Gastroesophageal sphincter (tissue), 4 donors: Measurements from ENCODE around the gene MRPL58. TPM values are rescaled to one million over a fixed set of nuclear protein-coding genes. Genes with fewer than 3 reads are reported as not detected.

Experiments used
- ATAC-seq: fragments of 150-250 bp; one replicate; pipeline ENCODE4 v1.9.1; 2016; ENCODE audit warnings: mild to moderate bottlenecking, moderate library complexity
- H3K27ac ChIP-seq, 4 donors: fragments of 200-600 bp; sonication (generic) in 3 of 4; 1 replicate in 3 of 4; 2 replicates in 1 of 4; pipeline ENCODE4 v1.5.1; 2016 to 2019
- H3K27me3 ChIP-seq: fragments of 200-600 bp; sonication (generic); one replicate; pipeline ENCODE4 v1.5.1; 2019
- H3K36me3 ChIP-seq, 2 donors: fragments of 200-600 bp; sonication (generic); one replicate each; pipeline ENCODE4 v1.5.1; 2019; ENCODE audit warnings: control low read depth in 1 of 2
- H3K4me1 ChIP-seq, 3 donors: fragments of 200-600 bp; sonication (generic); 1 replicate in 2 of 3; 2 replicates in 1 of 3; pipeline ENCODE4 v1.5.1; 2016 to 2019; ENCODE audit warnings: control low read depth in 2 of 3
- H3K4me3 ChIP-seq, 2 donors: fragments of 200-600 bp; sonication (generic); one replicate each; pipeline ENCODE4 v1.5.1; 2019; ENCODE audit warnings: mild to moderate bottlenecking in 1 of 2, moderate library complexity in 1 of 2
- H3K9me3 ChIP-seq, 3 donors: fragments of 200-600 bp; sonication (generic); one replicate each; pipeline ENCODE4 v1.5.1; 2017 to 2019; ENCODE audit warnings: control low read depth in 2 of 3
- CTCF ChIP-seq, 4 experiments: fragments of 200-600 bp in 2 of 4; fragments of 450-650 bp in 2 of 4; sonication (generic) in 1 of 4; IDR thresholded peaks; one replicate each; pipeline ENCODE4 v1.5.1; 2017 to 2019; ENCODE audit warnings: antibody characterized with exemption in 4 of 4, mild to moderate bottlenecking in 2 of 4, moderate library complexity in 2 of 4
- EP300 ChIP-seq: sonication (generic); formaldehyde crosslinking; IDR thresholded peaks from one replicate; pipeline ENCODE4 v1.6.1; 2017; ENCODE audit warnings: antibody characterized with exemption, mild to moderate bottlenecking
- POLR2A ChIP-seq, 2 donors: fragments of 450-650 bp; IDR thresholded peaks; one replicate each; pipeline ENCODE4 v1.6.1; 2017; ENCODE audit warnings: antibody characterized with exemption in 2 of 2, mild to moderate bottlenecking in 2 of 2, moderate library complexity in 1 of 2
- POLR2AphosphoS5 ChIP-seq: sonication (generic); formaldehyde crosslinking; IDR thresholded peaks from one replicate; pipeline ENCODE4 v1.6.1; 2017; ENCODE audit warnings: antibody characterized with exemption
- WGBS, 2 donors: methylation state at CpG; one replicate each; pipeline ENCODE4 v1.1.5; 2018; ENCODE audit warnings: low coverage in 1 of 2; 5-methylcytosine and 5-hydroxymethylcytosine counted together
- small RNA-seq, 4 donors: library from RNA; depleted of rRNA; stranded (forward); fragments of <200 nt; gene quantifications; one replicate each; pipeline ENCODE3, GENCODE V24; 2016
- total RNA-seq, 4 donors: library from RNA; depleted of rRNA; stranded (reverse); fragments of >200 nt; gene quantifications; one replicate each; pipeline ENCODE4 v1.1.0, GENCODE V29; 2016

Gene MRPL58
- total RNA-seq, 4 donors from 2014 or later = 36.6 to 112 (median 50.5) TPM

- no peak overlapping the region for H3K27ac ChIP-seq
- no peaks in the 10 kb centered on the region for H3K9me3 ChIP-seq
- H3K4me1 ChIP-seq = no peaks in the 10 kb centered on the region
- 45 to 85% methylated on average over 3 to 4 of the region's 4 CpGs for WGBS, 2 donors
- ATAC-seq = no peak
- no peak overlapping the region for H3K4me3 ChIP-seq
- no peaks in the 10 kb centered on the region for H3K27me3 ChIP-seq
- no peak for TF ChIP-seq CTCF (IDR thresholded peaks at IDR 0.05)
- no peak for TF ChIP-seq POLR2AphosphoS5
- TF ChIP-seq POLR2A (IDR thresholded peaks at IDR 0.05) = no peak
- TF ChIP-seq EP300 = no peak
- H3K36me3 ChIP-seq = peaks cover 0 to 29% of the 10 kb centered on the region in 2 donors
These were observed 55.4 kb downstream of the MRPL58 start for GRCh38 chr17:75067856-75068255.

- no peaks in the 10 kb centered on the region for H3K27me3 ChIP-seq
- no peak for TF ChIP-seq POLR2AphosphoS5
- TF ChIP-seq POLR2A (IDR thresholded peaks at IDR 0.05) = no peak
- no peak for TF ChIP-seq EP300
- no peak for TF ChIP-seq CTCF (IDR thresholded peaks at IDR 0.05)
- H3K9me3 ChIP-seq = no peaks in the 10 kb centered on the region
- no peak for ATAC-seq
- H3K4me1 ChIP-seq = no peaks in the 10 kb centered on the region
- H3K4me3 ChIP-seq = no peak overlapping the region
- no peak overlapping the region for H3K27ac ChIP-seq
- H3K36me3 ChIP-seq = peaks cover 0 to 21% of the 10 kb centered on the region in 2 donors
- WGBS, 2 donors = 59 to 75% methylated on average over 3 to 6 of the region's 8 CpGs
These were observed 56.3 kb downstream of the MRPL58 start for GRCh38 chr17:75068750-75069149.

DNA sequence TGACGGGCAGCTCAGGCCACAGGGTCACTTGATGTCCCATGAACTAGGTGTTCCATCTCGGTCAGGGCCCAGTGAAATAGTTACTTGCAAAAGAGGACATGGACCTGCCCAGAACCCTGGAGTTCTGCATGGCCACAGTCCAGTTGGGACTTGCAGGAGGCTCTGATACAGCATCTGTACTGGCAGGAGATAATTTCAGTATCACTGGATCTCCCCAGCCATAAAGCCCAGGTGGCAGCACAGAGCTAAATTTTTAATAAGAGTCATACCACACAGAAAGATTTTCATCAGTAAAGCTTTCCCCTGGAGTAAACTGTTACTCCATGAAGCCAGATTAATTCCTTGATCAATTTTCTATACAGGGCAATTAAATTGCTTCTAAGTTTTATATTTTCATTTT lies 57.3 kb downstream of the MRPL58 start:
- H3K27ac ChIP-seq = no peak overlapping the region
- peaks cover 0 to 10% of the 10 kb centered on the region in 2 donors for H3K36me3 ChIP-seq
- TF ChIP-seq CTCF (IDR thresholded peaks at IDR 0.05) (peak in 1 of 4 experiments; percentile 12), EP300 (no peak)
- H3K9me3 ChIP-seq = no peaks in the 10 kb centered on the region
- H3K4me3 ChIP-seq = no peak overlapping the region
- no peaks in the 10 kb centered on the region for H3K27me3 ChIP-seq
- no peaks in the 10 kb centered on the region for H3K4me1 ChIP-seq
- 71 to 94% methylated on average over 2 of the region's 2 CpGs for WGBS, 2 donors
- no peak for ATAC-seq

Small RNA genes within 50 kb of the gene (small RNA-seq; reads per million reads assigned to genes)
- 0 reads per million in 4 donors for gene AC111186.1
- gene RN7SL573P = 0 reads per million in 4 donors
- gene RNU6-362P = 0 reads per million in 4 donors

Other genes with a start within 250 kb of the MRPL58 start
- gene NAT9, start 236.3 kb upstream of the MRPL58 start, total RNA-seq = 10 to 100 TPM; 21.7 to 34.7 (median 26.3) TPM
- gene GRIN2C, start 152.8 kb upstream of the MRPL58 start, total RNA-seq = 1 to 10 TPM in 1 of 4 donors, under 1 TPM in 2, not detected in 1; 0.16 to 3.5 (median 0.42) TPM
- 1 to 10 TPM; 3.6 to 7.8 (median 4.6) TPM for gene FDXR, start 139.7 kb upstream of the MRPL58 start, total RNA-seq
- gene FADS6, start 119.0 kb upstream of the MRPL58 start, total RNA-seq = under 1 TPM in 1 of 4 donors, not detected in 3; 0.37 TPM
- not detected for gene USH1G, start 89.4 kb upstream of the MRPL58 start, total RNA-seq
- gene OTOP2, start 88.4 kb upstream of the MRPL58 start, total RNA-seq = not detected
- gene OTOP3, start 76.8 kb upstream of the MRPL58 start, total RNA-seq = under 1 TPM in 2 of 4 donors, not detected in 2; 0.31 to 0.82 TPM
- 10 to 100 TPM in 2 of 4 donors, 1 to 10 TPM in 2; 4.6 to 21.9 (median 10.8) TPM for gene HID1, start 39.9 kb upstream of the MRPL58 start, total RNA-seq
- gene CDR2L, start 25.0 kb upstream of the MRPL58 start, total RNA-seq = 10 to 100 TPM; 11.8 to 35.3 (median 18.1) TPM
- 100 to 1,000 TPM; 213 to 337 (median 307) TPM for gene ATP5PD, start 34.3 kb downstream of the MRPL58 start, total RNA-seq
- gene KCTD2, start 34.6 kb downstream of the MRPL58 start, total RNA-seq = 10 to 100 TPM; 27.1 to 39.7 (median 28.8) TPM
- 1 to 10 TPM; 4.0 to 6.9 (median 5.2) TPM for gene SLC16A5, start 75.3 kb downstream of the MRPL58 start, total RNA-seq
- 1 to 10 TPM; 2.4 to 6.1 (median 3.9) TPM for gene ARMC7, start 97.3 kb downstream of the MRPL58 start, total RNA-seq
- 100 to 1,000 TPM in 2 of 4 donors, 10 to 100 TPM in 2; 74.5 to 121 (median 99.6) TPM for gene NT5C, start 119.1 kb downstream of the MRPL58 start, total RNA-seq
- 10 to 100 TPM in 3 of 4 donors, 1 to 10 TPM in 1; 9.3 to 48.5 (median 25.0) TPM for gene JPT1, start 141.8 kb downstream of the MRPL58 start, total RNA-seq
- gene SUMO2, start 170.3 kb downstream of the MRPL58 start, total RNA-seq = 10 to 100 TPM; 67.7 to 95.2 (median 69.9) TPM
- 10 to 100 TPM; 19.6 to 62.3 (median 22.3) TPM for gene NUP85, start 193.0 kb downstream of the MRPL58 start, total RNA-seq
- gene GGA3, start 248.9 kb downstream of the MRPL58 start, total RNA-seq = 10 to 100 TPM; 19.5 to 27.8 (median 24.5) TPM
- 10 to 100 TPM; 35.0 to 46.4 (median 38.3) TPM for gene MRPS7, start 249.2 kb downstream of the MRPL58 start, total RNA-seq